ENCODE results near the gene SPATA45.
A peak's percentile ranks its signal among the peaks of the same experiment; 100 is the strongest.
"Not testable (repeated sequence)": the region's sequence is repeated elsewhere in the genome, so short reads cannot be mapped to it uniquely, and the experiment has no call there.

The SPATA45 gene

DNA sequence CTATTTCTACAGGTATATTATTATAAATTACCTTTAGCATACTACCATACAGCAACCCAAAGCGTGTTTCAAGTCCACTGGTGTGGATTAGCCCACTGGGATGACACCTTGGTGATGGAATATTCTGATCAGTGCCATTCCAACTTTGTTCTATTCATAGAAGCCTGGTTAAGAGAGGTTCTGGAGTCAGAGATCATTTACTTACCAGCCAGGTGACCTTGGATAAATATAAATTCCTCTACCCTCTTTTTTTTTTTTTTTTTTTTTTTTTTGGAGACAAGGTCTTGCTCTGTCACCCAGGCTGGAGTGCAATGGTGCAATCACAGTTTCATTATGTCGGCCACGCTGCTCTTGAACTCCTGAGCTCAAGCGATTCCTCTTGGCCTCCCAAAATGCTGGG lies at the start of gene SPATA45:
TSS of gene SPATA45 (minus strand) at position 101 of the 400 bp plus-strand sequence. CDS start 11,500 bp downstream, outside the sequence.
- DNase-seq: no peak

DNA sequence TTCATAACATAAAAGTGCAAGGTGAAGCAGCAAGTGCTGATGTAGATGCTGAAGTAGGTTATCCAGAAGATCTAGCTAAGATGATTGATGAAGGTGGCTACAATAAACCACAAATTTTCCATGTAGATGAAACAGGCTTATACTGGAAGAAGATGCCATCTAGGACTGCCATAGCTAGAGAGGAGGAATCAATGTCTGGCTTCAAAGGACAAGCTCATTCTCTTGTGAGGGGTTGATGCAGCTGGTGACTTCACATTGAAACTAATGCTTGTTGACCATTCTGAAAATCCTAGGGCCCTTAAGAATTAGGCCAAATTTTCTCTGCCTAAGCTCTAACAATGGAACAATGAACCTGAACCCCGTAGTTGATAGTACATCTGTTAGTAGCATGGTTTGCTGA lies 44.7 kb upstream of the SPATA45 start:
- DNase-seq: no peak

DNA sequence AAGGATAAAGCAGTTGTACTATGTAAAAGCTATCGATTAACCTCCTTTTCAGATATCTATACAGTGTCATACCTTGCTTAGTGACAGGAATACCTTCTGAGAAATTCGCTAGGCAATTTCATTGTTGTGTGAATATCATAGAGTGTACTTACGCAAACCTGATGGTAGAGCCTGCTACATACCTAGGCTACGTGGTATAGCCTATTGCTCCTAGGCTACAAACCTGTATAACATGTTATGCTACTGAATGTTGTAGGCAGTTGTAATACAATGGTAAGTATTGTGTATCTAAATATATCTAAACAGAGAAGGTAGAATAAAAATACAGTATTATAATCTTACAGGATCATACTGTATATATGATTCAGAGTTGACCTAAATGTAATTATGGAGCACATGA lies 37.1 kb upstream of the SPATA45 start:
- no peak for DNase-seq

DNA sequence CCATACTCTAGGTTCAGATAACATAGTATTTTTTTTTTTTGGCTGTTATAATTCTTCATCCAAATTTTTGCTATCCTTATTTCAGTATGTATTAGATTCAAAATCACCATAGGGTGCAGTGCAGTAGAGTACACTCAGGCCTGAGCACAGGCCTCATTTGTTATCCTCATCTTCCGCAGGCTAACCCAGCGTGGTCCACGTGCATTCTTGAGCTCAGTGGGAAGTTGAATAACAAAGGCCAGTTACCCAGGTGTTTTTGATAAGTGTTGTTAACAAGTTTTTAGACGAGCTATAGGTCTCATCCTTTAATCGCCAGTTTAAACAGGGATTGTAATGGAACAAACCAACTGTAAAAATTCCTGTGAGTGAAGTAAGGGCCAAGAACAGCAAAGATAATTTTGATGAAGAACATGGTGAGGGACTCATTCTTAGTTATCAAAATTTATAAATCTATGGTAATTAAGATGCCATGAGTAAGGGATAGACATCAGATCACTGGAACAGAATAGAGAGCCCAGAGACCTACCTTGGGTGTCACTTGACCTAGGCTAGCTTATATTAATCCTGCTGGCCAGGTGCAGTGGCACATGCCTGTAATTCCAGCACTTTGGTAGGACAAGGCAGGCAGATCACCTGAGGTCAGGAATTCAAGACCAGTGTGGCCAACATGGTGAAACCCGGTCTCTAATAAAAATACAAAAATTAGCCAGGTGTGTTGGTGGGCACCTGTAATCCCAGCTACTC lies 32.7 kb upstream of the SPATA45 start:
- DNase-seq: no peak

DNA sequence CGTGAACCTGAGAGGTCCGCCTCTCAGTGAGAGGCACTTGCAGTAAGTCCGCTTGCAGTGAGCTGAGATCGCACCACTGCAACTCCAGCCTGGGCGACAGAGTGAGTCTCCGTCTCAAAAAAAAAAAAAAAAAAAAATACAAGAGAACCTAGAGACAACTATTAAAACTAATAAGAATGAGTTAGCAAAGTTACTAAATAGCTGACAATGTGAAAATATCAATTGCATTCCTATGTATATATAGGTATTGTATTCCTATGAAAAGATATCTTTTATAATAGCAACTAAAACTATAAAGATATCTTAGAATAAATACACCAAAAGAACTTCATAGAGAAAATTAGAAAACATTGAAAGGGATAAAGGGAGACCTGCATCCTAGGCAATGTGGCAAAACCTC lies 31.0 kb upstream of the SPATA45 start:
- no peak for DNase-seq

DNA sequence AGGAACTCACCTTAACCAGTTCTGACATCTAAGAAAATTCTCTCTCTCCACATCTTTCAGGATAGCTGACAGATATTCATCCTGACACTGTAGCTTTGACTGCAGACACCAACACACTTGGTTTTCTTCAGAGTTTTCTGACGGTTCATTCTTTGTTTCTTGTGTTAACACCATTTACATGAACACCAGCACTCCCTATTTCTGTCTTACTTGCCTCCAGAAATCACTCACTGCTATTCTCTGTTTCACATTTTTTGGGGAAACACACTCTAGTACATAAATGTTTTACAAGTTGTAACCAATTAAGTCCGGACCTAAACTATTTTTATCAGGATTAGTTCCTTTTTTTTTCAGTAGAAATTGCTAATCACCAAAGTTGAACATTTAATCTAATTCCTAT lies 26.1 kb upstream of the SPATA45 start:
- no peak for DNase-seq

DNA sequence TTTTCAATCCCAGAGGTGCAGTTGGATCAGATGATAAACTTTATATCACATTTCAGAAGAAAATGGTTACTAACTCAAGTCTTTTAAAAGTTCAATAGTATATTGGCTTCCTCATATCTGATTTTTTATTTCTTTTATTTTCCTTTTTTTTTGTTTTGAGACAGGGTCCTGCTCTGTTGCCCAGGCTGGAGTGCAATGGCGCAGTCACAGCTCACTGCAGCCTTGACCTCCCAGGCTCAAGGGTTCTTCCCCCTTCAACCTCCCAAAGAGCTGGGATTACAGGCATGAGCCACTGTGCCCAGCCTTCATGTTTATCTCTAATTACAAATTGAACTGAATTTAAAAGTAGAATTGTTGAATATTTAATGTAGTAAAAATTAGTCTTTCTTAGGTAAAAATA lies 24.5 kb upstream of the SPATA45 start:
- no peak for DNase-seq

DNA sequence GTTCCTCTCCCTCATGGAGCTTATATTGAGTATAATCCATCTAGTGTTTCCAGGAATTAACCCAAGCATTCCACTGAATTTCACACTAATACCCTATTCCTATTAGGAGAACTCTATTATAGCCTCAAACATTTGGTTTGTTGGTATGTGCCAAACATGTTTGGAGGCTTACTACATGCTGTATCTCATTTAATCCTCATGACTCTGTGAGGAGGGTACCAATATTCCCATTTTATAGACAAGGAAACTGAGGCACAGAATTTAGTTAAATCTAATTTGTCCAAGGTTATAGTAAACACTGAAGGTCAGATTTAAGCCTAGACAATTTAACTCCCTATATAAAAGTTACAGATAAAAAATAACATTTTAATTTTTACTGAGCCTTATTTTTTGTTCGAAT lies 19.7 kb upstream of the SPATA45 start:
- no peak for DNase-seq

DNA sequence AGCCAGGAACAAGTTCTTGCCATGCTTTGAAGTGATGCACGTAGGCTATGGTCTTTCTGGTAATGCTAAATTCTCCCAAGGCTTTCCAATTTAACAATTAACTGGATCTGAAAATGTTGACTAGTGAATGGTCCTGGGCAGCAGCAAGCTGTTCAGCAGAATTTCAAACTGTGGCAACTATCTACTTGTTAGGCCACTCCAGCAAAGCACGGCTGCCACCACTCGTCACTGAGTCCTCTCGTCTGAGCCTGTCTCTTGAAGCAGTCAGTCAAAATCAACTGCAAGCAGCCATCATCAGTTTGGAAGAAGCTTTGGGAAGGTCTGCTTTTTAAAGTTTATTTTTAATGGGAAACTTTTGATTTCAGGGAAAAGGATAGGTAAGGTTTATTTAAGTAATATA lies 16.8 kb upstream of the SPATA45 start:
- DNase-seq: no peak

DNA sequence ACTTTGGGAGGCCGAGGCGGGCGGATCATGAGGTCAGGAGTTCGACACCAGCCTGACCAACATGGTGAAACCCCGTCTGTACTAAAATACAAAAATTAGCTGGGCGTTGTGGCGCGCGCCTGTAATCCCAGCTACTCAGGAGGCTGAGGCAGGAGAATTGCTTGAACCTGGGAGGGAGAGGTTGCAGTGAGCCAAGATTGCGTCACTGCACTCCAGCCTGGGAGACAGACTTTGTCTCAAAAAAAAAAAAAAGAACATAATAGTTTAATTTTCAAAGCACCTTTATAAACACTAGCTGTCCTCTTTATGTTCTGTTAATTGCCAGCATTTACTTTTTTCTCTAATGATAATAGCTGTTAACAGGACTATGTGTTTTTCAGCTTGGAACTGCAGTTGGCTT lies 15.9 kb upstream of the SPATA45 start:
- DNase-seq: not testable (repeated sequence)

DNA sequence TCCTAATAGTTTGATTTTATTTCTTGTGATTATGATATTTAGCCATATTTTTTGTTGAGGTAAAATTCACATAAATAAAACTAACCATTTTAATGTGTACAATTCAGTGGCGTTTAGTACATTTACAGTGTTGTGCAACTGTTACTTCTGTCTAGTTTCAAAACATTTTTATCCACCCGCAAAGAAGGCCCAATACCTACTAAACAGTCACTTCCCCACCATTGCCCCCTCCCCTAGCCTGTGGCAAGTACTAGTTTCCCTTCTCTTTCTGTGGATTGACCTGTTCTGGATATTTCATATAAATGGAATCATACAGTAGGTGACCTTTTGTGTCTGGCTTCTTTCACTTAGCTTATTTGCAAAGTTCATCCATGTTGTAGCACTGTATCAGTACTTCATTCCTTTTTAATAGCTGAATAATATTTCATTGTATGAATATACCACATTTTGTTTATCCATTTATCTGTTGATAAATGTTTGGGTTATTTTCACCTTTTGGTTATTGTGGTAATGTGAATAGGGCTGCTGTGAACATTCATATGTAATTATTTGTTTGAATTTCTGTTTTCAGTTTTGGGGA lies 14.8 kb upstream of the SPATA45 start:
- no peak for DNase-seq

DNA sequence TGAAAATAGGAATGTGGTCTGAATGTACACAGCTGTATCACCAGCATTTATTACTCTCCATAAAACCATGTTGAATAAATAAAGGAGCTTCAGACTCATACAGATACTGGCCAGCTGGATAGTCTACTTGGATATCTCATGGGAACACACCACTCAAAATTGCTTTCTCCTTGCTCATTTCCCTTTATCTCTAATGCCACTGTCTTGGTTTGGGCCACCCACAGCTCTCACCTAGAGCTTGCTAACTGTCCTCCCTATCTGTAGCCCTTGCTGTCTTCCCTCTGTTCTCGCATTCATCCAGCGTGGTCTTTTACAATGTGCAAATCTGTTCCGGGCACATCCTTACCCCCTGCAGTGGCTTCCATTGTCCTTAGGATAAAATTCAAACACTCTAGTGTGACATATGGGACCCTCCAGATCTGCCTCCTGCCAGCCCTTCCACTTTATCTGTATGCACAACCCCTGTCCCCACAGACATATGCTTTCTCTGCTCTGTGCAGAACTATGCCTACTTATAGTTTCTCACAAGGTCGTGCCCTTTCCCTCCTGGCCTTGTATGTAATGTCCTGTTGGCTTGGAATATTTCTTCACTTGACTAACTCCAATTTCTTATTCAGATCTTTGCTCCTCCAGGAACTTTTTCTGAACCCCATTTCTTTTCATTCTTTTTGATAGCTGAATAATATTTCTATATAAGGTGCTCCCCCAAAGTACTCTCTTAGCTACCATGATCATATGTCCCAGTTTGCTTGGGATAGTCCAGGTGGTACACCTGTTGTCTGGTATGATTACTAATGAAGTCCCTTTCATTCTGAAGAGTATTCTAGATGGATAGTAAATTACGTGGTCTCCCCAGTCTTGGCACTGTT lies 13.5 kb upstream of the SPATA45 start:
- DNase-seq: peak; percentile 42

DNA sequence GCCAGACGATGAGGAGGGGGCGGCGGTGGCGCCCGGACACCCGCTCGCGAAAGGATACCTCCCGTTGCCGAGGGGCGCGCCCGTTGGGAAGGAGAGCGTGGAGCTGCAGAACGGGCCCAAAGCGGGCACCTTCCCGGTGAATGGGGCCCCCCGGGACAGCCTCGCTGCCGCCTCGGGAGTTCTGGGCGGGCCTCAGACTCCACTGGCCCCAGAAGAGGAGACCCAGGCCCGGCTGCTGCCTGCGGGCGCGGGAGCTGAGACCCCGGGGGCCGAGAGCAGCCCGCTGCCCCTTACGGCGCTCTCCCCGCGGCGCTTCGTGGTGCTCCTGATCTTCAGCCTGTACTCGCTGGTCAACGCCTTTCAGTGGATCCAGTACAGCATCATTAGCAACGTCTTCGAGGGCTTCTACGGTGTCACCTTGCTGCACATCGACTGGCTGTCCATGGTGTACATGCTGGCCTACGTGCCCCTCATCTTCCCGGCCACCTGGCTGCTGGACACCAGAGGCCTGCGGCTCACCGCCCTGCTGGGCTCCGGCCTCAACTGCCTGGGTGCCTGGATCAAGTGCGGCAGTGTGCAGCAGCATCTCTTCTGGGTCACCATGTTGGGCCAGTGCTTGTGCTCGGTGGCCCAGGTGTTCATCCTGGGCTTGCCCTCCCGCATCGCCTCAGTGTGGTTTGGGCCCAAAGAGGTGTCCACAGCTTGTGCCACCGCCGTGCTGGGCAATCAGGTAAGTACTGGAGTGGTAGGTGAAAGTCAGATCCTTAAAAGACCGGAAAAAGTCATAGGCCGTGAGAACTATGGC lies 11.2 kb upstream of the SPATA45 start:
- peak; percentile 62 for DNase-seq

DNA sequence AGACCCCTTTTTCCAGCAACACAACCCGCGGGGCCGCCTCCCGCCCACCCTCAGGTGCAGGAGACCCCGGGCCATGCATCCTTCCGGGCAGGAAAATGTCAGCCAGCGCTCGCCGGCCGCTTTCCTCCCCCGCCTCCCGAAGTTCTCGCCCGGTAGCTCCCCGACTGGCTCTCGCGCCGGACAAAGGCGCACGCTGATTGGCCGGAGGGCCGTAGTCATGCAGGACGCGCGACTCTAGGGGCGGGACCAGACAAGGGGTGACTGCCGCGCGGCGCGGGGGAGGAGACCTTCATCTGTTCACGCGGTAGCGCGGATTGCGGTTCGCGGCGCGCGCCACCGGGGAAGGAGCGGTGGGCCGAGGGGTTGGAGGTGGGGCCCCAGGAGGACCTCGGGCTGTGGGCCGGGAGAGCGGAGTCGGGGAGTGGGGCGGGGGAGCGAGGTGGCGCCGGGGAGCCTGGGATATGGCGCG lies 10.6 kb upstream of the SPATA45 start, which contains the start of gene FLVCR1:
TSS of gene FLVCR1 (plus strand) at position 284 of the 469 bp plus-strand sequence. CDS start at position 462, 178 bp downstream.
- peak; percentile 97 for DNase-seq

DNA sequence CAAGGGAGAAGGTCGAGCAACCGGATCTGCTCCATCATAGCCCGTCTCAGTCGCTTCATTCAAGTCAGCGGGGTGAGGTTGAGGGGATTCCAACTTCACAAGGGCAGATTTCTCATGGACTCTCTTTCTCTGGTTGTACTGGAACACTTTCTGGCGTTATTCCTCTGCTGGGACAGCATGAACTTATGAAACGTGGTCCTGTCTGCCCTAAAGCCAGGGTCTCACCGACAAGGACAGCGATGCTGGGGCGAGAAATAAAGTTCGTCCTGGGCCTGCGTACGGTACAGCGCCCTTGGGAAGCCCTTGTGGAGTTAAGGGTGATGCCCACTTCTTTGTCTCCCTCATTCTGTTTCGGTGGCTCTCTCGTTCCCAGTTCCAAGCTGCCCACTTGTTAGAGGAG lies 9.3 kb upstream of the SPATA45 start:
- no peak for DNase-seq

DNA sequence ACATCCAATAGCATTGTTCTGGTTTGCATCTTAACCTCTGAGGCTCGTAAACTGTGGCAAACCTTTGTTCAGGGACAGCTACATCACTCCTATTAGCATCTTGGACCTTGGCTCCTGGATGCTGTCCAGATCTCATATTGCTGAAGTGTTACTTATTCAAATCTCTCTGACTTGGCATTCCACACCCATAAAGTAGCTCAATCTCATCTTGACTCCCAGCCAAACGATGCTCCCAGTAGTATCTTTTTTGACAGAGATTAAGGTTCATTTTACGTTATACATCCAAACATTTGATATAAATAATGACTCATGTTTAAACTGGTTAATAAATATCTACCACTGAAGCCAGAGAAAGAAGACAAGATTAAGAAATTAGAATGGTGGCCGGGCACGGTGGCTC lies 6.2 kb upstream of the SPATA45 start:
- no peak for DNase-seq

DNA sequence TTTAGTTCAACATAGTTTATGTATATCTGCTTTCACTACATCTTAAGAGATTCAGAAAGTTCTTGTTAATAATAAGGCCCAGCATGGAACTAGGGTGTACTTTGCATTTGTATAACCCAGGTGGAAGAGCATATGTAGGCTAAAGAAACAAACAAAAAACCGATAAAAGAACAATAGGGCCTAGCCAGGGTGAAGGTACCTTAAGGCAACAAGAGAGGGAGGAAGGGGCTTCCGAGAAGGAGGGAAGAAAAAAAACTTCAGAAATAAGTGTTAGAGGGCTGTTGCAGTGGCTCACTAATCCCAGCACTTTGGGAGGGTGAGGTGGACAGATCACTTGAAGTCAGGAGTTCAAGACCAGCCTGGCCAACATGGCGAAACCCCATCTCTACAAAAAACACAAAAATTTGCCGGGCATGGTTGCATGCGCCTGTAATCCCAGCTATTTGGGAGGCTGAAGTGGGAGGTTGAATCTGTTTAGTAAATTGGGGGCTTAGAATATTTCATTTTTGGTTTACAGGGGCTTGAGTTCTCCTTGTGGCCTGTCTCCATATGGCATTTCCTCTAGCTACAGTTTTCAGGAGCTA lies 4.7 kb upstream of the SPATA45 start:
- no peak for DNase-seq

DNA sequence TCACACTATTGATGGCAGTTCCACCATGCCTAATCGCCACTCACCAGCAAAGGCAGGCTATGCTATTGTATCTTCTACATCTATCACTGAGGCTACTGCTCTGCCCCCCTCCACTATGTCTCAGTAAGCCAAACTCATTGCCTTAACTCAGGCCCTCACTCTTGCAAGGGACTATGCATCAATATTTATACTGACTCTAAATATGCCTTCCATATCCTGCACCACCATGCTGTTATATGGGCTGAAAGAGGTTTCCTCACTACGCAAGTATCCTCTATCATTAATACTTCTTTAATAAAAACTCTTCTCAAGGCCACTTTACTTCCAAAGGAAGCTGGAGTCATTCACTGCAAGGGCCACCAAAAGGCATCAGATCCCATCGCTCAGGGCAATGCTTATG lies 2.9 kb downstream of the SPATA45 start:
- not testable (repeated sequence) for DNase-seq

DNA sequence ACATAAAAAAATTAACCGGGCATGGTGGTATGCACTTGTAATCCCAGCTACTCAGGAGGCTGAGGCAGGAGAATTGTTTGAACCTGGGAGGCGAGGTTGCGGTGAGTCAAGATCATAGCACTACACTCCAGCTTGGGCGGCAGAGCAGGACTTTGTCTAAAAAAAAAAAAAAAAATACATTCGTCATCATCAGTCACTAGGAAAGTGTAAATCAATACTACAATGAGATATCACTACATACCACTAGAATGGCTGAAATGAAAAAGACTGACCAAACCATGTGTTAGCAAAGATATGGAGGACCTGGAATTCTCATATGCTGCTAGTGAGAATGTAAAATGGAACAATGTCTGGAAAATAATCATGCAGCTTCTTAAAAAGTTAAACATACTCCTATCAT lies 9.3 kb downstream of the SPATA45 start:
- DNase-seq: no peak

DNA sequence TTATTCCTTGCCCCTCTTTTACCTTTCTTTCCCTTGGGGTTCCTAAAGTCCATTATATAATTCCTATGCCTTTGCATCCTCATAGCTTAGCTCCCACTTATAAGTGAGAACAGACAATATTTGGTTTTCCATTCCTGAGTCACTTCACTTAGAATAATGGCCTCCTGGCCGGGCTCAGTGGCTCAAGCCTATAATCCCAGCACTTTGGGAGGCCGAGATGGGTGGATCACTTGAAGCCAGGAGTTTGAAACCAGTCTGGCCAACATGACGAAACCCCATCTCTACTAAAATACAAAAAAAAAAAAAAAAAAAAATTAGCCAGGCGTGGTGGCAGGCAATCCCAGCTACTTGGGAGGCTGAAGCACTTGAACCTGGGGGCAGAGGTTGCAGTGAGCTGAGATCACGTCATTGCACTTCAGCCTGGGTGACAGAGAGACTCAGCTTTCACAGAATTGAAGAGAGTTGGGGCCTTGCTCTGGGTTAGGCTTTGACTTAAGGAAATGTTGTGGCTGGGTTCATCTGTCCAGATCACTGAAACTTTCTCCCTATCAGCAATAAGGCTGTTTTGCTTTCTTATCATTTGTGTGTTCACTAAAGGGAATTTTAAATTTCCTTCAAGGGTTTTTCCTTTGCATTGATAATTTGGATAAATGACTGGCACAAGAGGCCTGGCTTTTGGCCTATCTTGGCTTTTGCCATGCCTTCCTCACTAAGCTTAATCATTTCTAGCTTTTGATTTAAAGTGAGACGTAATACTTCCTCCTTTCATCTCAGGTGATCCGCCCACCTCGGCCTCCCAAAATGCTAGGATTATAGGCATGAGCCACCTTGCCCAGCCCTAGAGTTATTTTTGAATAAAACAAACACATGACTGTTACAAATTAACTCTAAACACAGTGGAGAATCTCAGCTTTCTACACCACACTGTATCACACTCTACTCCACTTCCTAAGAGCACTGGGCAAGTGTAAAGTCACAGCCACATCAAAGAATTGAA lies 13.9 kb downstream of the SPATA45 start:
- not testable (repeated sequence) for DNase-seq

DNA sequence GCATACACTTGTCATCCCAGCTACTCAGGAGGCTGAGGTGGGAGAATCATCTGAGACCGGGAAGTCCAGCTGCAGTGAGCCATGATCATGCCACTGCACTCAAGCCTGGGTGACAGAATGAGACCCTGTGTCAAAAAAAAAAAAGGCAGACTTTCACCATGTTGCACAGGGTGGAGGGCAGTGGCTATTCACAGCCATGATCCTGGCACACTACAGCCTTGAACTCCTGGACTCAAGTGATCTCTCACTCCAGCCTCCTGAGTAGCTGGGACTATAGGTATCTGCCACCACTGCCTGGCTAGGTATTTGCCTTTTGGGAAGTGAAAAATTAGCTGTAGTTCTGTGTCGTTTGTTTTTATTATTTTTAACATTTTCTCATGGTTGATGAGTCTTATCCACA lies 19.1 kb downstream of the SPATA45 start:
- DNase-seq: no peak
